Measurements from ENCODE around the gene ADAP1.

The ADAP1 gene

GRCh38 chr7:936386-937054, 18.0 kb downstream of the ADAP1 start:
- no peak for TF ChIP-seq CTCF (IDR thresholded peaks at IDR 0.05)
- H3K27ac ChIP-seq: no peak overlapping the region
- H3K4me3 ChIP-seq: no peak overlapping the region
- DNase-seq (ENCODE audit: low spot score): no peak

DNA sequence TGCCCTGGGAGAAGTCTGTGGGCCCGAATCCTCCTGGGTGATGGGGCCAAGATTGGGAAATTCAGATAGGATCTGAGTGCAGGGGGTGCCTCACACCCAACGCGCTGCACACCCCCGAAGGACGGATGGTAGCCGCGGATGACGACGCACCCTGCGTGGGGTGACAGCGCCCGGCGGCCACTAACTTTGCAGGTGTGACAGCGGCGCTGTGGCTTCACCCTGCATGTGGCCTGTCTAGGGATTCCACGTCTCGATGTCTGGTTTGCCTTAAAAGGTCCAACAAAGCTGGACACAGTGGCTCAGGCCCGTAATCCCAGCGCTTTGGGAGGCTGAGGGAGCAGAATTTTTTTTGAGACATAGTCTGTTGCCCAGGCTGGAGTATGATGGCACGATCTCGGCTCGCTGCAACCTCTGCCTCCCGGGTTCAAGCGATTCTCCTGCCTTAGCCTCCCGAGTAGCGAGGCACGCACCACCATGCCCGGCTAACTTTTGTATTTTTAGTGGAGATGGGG, 18.6 kb downstream of the ADAP1 start:
- no peak overlapping the region for H3K27ac ChIP-seq
- no peak overlapping the region for H3K4me3 ChIP-seq
- TF ChIP-seq CTCF (IDR thresholded peaks at IDR 0.05): no peak
- no peak for DNase-seq (ENCODE audit: low spot score)

GRCh38 chr7:935164-935873, 19.2 kb downstream of the ADAP1 start:
- no peak for TF ChIP-seq CTCF (IDR thresholded peaks at IDR 0.05)
- no peak for DNase-seq (ENCODE audit: low spot score)
- H3K27ac ChIP-seq: no peak overlapping the region
- no peak overlapping the region for H3K4me3 ChIP-seq

DNA sequence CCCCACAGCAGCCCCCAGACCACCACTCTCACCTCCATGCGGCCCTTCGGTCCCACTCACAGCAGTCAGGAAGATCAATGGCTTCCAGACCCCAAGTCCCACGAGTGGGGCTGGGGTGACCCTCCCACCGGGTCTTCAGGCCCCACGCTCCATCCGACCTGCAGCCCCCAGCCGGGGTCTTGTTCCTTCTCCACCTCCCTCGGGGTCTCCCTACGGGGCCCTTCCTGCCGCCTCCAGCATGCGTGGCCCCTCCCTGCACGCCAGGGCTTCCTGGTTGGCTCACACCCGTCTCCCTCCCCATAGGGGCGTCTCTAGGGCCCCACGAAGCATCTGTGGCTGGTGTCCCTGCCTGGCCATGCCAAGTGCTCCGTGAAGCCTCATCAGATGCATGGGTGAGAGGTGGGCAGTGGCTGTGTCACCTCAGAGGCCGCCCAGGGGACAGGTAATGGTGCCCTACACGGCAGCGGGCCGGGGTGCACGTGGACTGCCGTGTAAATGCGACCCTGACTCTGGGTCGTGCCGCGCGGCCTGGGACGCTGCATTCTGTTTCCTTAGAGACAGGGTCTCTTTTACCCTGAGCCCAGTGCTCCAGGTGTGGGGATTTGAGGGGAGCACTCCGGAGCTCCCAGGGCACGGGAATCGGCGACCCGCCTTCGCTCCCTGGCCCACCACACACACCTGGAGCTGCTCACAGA, 19.9 kb downstream of the ADAP1 start:
- no peak for DNase-seq (ENCODE audit: low spot score)
- H3K27ac ChIP-seq: no peak overlapping the region
- TF ChIP-seq CTCF (IDR thresholded peaks at IDR 0.05): no peak
- no peak overlapping the region for H3K4me3 ChIP-seq

DNA sequence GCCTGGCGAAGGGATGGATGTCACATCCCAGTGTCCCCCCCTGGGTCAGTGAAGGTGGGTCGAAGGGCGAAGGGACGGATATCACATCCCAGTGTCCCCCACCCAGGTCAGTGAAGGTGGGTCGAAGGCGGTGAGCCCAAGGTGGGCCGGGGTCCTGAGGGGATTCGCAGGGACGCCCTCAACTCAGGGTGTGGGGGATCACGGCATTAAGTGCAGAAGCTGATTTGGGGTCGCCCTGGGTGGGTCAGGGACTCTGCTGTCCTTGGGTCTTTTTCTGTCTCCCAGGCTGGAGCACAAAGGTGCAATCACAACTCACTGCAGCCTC, 21.9 kb downstream of the ADAP1 start:
- Histone ChIP-seq H3K27ac (no peak overlapping the region), H3K4me3 (no peak overlapping the region)
- DNase-seq (ENCODE audit: low spot score): no peak

DNA sequence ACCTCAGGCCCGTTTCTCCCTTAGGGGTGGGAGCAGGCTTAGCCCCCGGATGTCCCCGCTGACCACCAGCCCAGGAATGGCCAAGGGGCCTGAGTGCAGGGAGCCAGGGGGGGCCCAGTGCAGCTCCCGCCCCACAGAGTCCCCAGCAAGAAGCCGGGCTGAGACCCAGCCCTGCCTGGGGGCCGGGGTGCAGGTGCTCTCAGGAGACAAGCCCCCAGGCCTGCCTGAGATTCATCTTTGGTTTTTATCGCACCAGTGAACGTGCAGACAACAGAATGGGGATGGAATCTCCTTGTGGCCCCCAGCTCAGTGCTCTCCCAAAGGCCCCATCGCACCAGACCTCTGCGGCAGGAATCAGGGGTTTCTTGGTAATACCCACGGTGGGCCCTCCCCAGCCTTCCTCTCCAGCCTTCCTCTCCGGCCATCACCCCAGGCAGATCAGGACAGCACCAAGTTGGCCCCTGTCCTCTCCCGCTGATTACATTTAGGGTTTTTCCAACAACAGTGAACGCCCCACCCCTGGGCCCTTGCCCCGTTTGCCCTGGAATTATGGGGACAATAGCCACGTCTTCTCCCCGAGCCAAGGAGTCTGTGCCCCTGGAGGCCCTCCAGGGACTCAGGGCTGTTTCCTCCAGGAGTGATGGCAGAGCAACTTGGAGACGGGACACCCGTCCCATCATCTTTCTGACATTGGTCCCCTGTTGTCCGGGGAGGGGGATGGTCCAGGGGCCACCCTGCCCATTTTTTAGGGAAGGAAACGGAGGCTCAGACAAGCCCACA, 22.4 kb downstream of the ADAP1 start:
- H3K27ac ChIP-seq: no peak overlapping the region
- no peak for DNase-seq (ENCODE audit: low spot score)
- H3K4me3 ChIP-seq: no peak overlapping the region
- no peak for TF ChIP-seq CTCF (IDR thresholded peaks at IDR 0.05)

More for the DNA sequence above, 21.9 kb downstream of the ADAP1 start:
- TF ChIP-seq CTCF (IDR thresholded peaks at IDR 0.05): no peak

Measured in coronary artery (tissue), 2 donors.